HCT116 (cell line): ENCODE results near the gene SKI. TPM values are rescaled to one million over a fixed set of nuclear protein-coding genes. Genes with fewer than 3 reads are reported as not detected.

Source experiments
- ATAC-seq: fragments of 200-7000 bp; cut with Tn5 transposase; 2 replicates; pipeline ENCODE4 v1.9.1; 2020; ENCODE audit warnings: mild to moderate bottlenecking, moderate library complexity
- BruUV-seq: library from RNA; stranded (reverse); fragments of 400-500 nt; replicated peaks from 2 replicates; lab custom pipeline; 2021; lab: Mats Ljungman, UMichigan
- CTCF ChIA-PET: fragments of 300-600 bp; sonication (Branson Sonifier 250); formaldehyde crosslinking; loops from one replicate; lab custom pipeline; 2021; ENCODE audit warnings: antibody characterized with exemption; lab: Charles Lee
- POLR2A ChIA-PET: fragments of 300-600, 350-600 bp; sonication (Branson Sonifier 250); formaldehyde crosslinking; loops from one replicate; lab custom pipeline; 2021; ENCODE audit warnings: antibody characterized with exemption; lab: Charles Lee
- RAD21 ChIA-PET, 2 experiments: fragments of 300-600 bp; sonication (Branson Sonifier 250); formaldehyde crosslinking; loops; one replicate each; lab custom pipeline; 2023; ENCODE audit warnings: low total read pairs in 2 of 2; ENCODE audit not compliant: uncharacterized antibody in 2 of 2, unreplicated experiment in 2 of 2, low non-redundant PET in 1 of 2; lab: Charles Lee
- DNase-seq: peaks from one replicate; pipeline ENCODE4 v3.0.0-alpha.2; 2010; ENCODE audit warnings: low read depth, low spot score
- H2AFZ ChIP-seq: fragments of 200-600 bp; shearing (Covaris generic), sonication (generic); 2 replicates; pipeline ENCODE4 v1.6.1; 2017; ENCODE audit warnings: low read depth, mixed run types, mixed read lengths, antibody characterized with exemption, low read length; ENCODE audit not compliant: poor library complexity, severe bottlenecking
- H3K27ac ChIP-seq: 2 replicates; pipeline ENCODE4 v1.5.1; 2012; ENCODE audit warnings: low read depth, low read length
- H3K27me3 ChIP-seq: fragments of 200-600 bp; sonication (generic); 2 replicates; pipeline ENCODE4 v1.6.1; 2016; ENCODE audit warnings: mixed run types, low read length, mixed read lengths; ENCODE audit not compliant: insufficient read depth
- H3K36me3 ChIP-seq, 2 experiments: fragments of 200-500 bp in 1 of 2; fragments of 200-600 bp in 1 of 2; sonication (Bioruptor generic) in 1 of 2; sonication (generic) in 1 of 2; 2 replicates each; pipeline versions ENCODE4 v1.5.1 to v1.6.1; 2014 to 2016; ENCODE audit warnings: low read length in 2 of 2, inconsistent platforms in 1 of 2, mixed read lengths in 1 of 2, mixed run types in 1 of 2; ENCODE audit not compliant: insufficient read depth in 2 of 2, control insufficient read depth in 1 of 2
- H3K4me1 ChIP-seq, 2 experiments: fragments of 200-600 bp in 1 of 2; sonication (generic) in 1 of 2; 2 replicates each; pipeline versions ENCODE4 v1.5.1 to v1.6.1; 2012 to 2017; ENCODE audit warnings: low read length in 2 of 2, inconsistent platforms in 1 of 2, mild to moderate bottlenecking in 1 of 2, mixed read lengths in 1 of 2, mixed run types in 1 of 2, moderate library complexity in 1 of 2; ENCODE audit not compliant: insufficient read depth in 2 of 2, control insufficient read depth in 1 of 2
- H3K4me2 ChIP-seq: fragments of 200-600 bp; sonication (generic); 2 replicates; pipeline ENCODE4 v1.6.1; 2017; ENCODE audit warnings: mixed run types, low read length, mixed read lengths
- H3K4me3 ChIP-seq, 2 experiments: fragments of 200-600 bp in 1 of 2; sonication (generic) in 1 of 2; replicated peaks in 1 of 2; 2 replicates each; pipeline ENCODE4 v1.5.1; 2011 to 2016; ENCODE audit warnings: low read length in 2 of 2, control low read depth in 1 of 2, low read depth in 1 of 2, mild to moderate bottlenecking in 1 of 2, mixed read lengths in 1 of 2, mixed run types in 1 of 2
- H3K79me2 ChIP-seq: fragments of 200-600 bp; sonication (generic); 2 replicates; pipeline ENCODE4 v1.6.1; 2017; ENCODE audit warnings: mild to moderate bottlenecking, mixed run types, low read length, moderate library complexity, mixed read lengths; ENCODE audit not compliant: insufficient read depth
- H3K9ac ChIP-seq: fragments of 200-600 bp; sonication (generic); 2 replicates; pipeline ENCODE4 v1.6.1; 2016; ENCODE audit warnings: low read length, mixed read lengths
- H3K9me2 ChIP-seq: fragments of 200-600 bp; sonication (generic), shearing (Covaris generic); 2 replicates; pipeline ENCODE4 v1.6.1; 2017; ENCODE audit warnings: mixed run types, mild to moderate bottlenecking, moderate library complexity; ENCODE audit not compliant: insufficient read depth
- H3K9me3 ChIP-seq, 2 experiments: fragments of 200-500 bp in 1 of 2; fragments of 200-600 bp in 1 of 2; sonication (Bioruptor generic) in 1 of 2; sonication (generic) in 1 of 2; 2 replicates each; pipeline ENCODE4 v1.6.1; 2014 to 2017; ENCODE audit warnings: low read length in 2 of 2, mixed read lengths in 2 of 2, inconsistent platforms in 1 of 2, low read depth in 1 of 2, mild to moderate bottlenecking in 1 of 2, mixed run types in 1 of 2, moderate library complexity in 1 of 2; ENCODE audit not compliant: control insufficient read depth in 1 of 2, insufficient read depth in 1 of 2
- H4K20me1 ChIP-seq: fragments of 200-600 bp; sonication (generic), shearing (Covaris generic); 2 replicates; pipeline ENCODE4 v1.6.1; 2017; ENCODE audit warnings: mixed run types, mild to moderate bottlenecking, moderate library complexity; ENCODE audit not compliant: insufficient read depth
- CBX3 ChIP-seq: IDR thresholded peaks from 2 replicates; pipeline ENCODE4 v1.6.1; 2012; ENCODE audit warnings: low read depth
- CEBPB ChIP-seq: IDR thresholded peaks from 2 replicates; pipeline ENCODE4 v1.6.1; 2012; ENCODE audit warnings: low read depth
- CTCF ChIP-seq, 3 experiments: fragments of 200-600 bp in 1 of 3; sonication (generic) in 1 of 3; IDR thresholded peaks in 2 of 3; conservative IDR thresholded peaks in 1 of 3; 2 replicates each; pipeline ENCODE4 v1.5.1; 2012 to 2017; ENCODE audit warnings: low read depth in 2 of 3, low read length in 2 of 3, antibody characterized with exemption in 1 of 3, borderline replicate concordance in 1 of 3, control low read depth in 1 of 3, mild to moderate bottlenecking in 1 of 3, mixed read lengths in 1 of 3, mixed run types in 1 of 3, moderate library complexity in 1 of 3; ENCODE audit not compliant: insufficient read depth in 1 of 3
- EGR1 ChIP-seq: IDR thresholded peaks from 2 replicates; pipeline ENCODE4 v1.6.1; 2012; ENCODE audit warnings: low read depth
- ELF1 ChIP-seq: IDR thresholded peaks from 2 replicates; pipeline ENCODE4 v1.6.1; 2012; ENCODE audit warnings: low read depth, borderline replicate concordance
- EZH2 ChIP-seq: fragments of 200-600 bp; sonication (generic); IDR thresholded peaks from 2 replicates; pipeline ENCODE4 v1.6.1; 2017; ENCODE audit warnings: antibody characterized with exemption, mixed run types
- FOSL1 ChIP-seq: IDR thresholded peaks from 2 replicates; pipeline ENCODE4 v1.6.1; 2012; ENCODE audit warnings: low read depth
- JUND ChIP-seq: IDR thresholded peaks from 2 replicates; pipeline ENCODE4 v1.6.1; 2012
- POLR2A ChIP-seq: IDR thresholded peaks from 2 replicates; pipeline ENCODE4 v1.7.0; 2011; ENCODE audit warnings: borderline replicate concordance; ENCODE audit not compliant: insufficient read depth, insufficient read length; ENCODE audit errors: extremely low read depth
- POLR2AphosphoS5 ChIP-seq: IDR thresholded peaks from 2 replicates; pipeline ENCODE4 v1.6.1; 2011; ENCODE audit warnings: mild to moderate bottlenecking, low read depth, low read length, moderate library complexity
- RAD21 ChIP-seq: IDR thresholded peaks from 2 replicates; pipeline ENCODE4 v1.6.1; 2012; ENCODE audit warnings: low read depth, mild to moderate bottlenecking
- SP1 ChIP-seq: IDR thresholded peaks from 2 replicates; pipeline ENCODE4 v1.6.1; 2012; ENCODE audit warnings: low read depth
- SRF ChIP-seq: IDR thresholded peaks from 2 replicates; pipeline ENCODE4 v1.6.1; 2012; ENCODE audit warnings: low read depth
- TCF7L2 ChIP-seq: IDR thresholded peaks from 2 replicates; pipeline ENCODE4 v1.7.0; 2011; ENCODE audit warnings: borderline replicate concordance, inconsistent platforms; ENCODE audit not compliant: insufficient read depth, insufficient read length; ENCODE audit errors: extremely low read depth
- YY1 ChIP-seq: IDR thresholded peaks from 2 replicates; pipeline ENCODE4 v1.6.1; 2011; ENCODE audit warnings: low read length, low read depth, moderate library complexity, mild to moderate bottlenecking; ENCODE audit not compliant: insufficient replicate concordance; ENCODE audit errors: extremely low read depth
- ZFX ChIP-seq: fragments of 450-650 bp; IDR thresholded peaks from 2 replicates; pipeline ENCODE4 v1.6.1; 2017
- ZNF274 ChIP-seq: fragments of 200-500 bp; sonication (Bioruptor generic); IDR thresholded peaks from 2 replicates; pipeline ENCODE4 v1.6.1; 2014; ENCODE audit warnings: mild to moderate bottlenecking, low read depth, low read length, inconsistent platforms
- intact Hi-C: fragments of 100-400 bp; cut with micrococcal nuclease; formaldehyde crosslinking; loops from 2 replicates; pipeline ENCODE4 v1.10.0; 2022
- total RNA-seq: library from RNA; stranded (reverse); gene quantifications from one replicate; pipeline ENCODE4 v1.2.1, GENCODE V29; 2021; ENCODE audit not compliant: unreplicated experiment
- TF ChIP-seq, protein P1 (sequence below): IDR thresholded peaks from 2 replicates; pipeline ENCODE4 v1.6.1; 2012; ENCODE audit warnings: low read depth
- TF ChIP-seq, protein P2 (sequence below): IDR thresholded peaks from 2 replicates; pipeline ENCODE4 v1.6.1; 2012
- TF ChIP-seq, protein P3 (sequence below): IDR thresholded peaks from 2 replicates; pipeline ENCODE4 v1.6.1; 2012

SKI gene
- total RNA-seq, 1 experiment from 2014 or later, result 56.2 TPM

DNA sequence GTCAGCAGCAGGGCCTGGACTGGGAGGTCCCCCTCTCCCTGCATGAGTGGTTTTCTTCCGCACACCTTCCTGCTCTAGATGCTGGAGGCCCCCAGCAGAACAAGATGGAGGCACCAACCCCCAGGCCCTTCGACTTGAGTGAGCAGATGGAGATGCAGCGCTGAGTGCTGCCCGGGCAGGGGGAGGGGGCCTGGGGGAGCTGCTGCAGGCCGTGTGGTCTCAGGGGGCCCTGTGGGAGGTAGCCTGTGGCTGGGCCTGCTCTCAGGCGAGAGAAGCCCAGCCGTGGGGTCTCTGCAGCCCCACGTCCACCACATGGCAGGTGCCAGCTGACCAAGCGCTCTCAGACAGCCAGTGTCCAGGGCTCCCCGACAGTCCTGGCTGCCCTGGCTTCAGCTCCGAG, 32.3 kb upstream of the SKI start:
- Histone ChIP-seq H3K9me2 (no peaks in the 10 kb centered on the region), H4K20me1 (no peaks in the 10 kb centered on the region), H2AFZ (no peak overlapping the region), H3K4me1 (peaks cover 12 to 32% of the 10 kb centered on the region in 2 experiments; a peak in 3 of 4 replicates), H3K27me3 (no peaks in the 10 kb centered on the region), H3K9me3 (no peaks in the 10 kb centered on the region), H3K4me2 (peak overlapping the region; percentile 84), H3K79me2 (peaks cover 14% of the 10 kb centered on the region), H3K36me3 (no peaks in the 10 kb centered on the region), H3K27ac (peak overlapping the region; percentile 49), H3K4me3 (no peak overlapping the region), H3K9ac (peak overlapping the region; percentile 62)
- BruUV-seq, result no TSS peak
- CTCF ChIA-PET, result interaction anchor here (1.2 to 8.1 kb wide), 4 partner anchors 56 to 351 kb away, joined by 6 to 271 read pairs (median 15); no protein-coding TSS in a partner anchor
- TF ChIP-seq EGR1 (no peak), CEBPB (no peak), EZH2 (no peak), RAD21 (no peak), POLR2A (no peak), ZNF274 (no peak), ELF1 (no peak), JUND (no peak), CTCF (IDR thresholded peaks at IDR 0.05 in 2 of 3, conservative IDR thresholded peaks at IDR 0.05 in 1 of 3; ENCODE audit: borderline replicate concordance in 1 of 3, insufficient read depth in 1 of 3, low read depth in 2 of 3, low read length in 2 of 3) (no peak), POLR2AphosphoS5 (no peak), CBX3 (no peak), ZFX (no peak), YY1 (no peak), FOSL1 (no peak), TCF7L2 (no peak), SRF (no peak), SP1 (no peak)
- TF ChIP-seq, protein P1, sequence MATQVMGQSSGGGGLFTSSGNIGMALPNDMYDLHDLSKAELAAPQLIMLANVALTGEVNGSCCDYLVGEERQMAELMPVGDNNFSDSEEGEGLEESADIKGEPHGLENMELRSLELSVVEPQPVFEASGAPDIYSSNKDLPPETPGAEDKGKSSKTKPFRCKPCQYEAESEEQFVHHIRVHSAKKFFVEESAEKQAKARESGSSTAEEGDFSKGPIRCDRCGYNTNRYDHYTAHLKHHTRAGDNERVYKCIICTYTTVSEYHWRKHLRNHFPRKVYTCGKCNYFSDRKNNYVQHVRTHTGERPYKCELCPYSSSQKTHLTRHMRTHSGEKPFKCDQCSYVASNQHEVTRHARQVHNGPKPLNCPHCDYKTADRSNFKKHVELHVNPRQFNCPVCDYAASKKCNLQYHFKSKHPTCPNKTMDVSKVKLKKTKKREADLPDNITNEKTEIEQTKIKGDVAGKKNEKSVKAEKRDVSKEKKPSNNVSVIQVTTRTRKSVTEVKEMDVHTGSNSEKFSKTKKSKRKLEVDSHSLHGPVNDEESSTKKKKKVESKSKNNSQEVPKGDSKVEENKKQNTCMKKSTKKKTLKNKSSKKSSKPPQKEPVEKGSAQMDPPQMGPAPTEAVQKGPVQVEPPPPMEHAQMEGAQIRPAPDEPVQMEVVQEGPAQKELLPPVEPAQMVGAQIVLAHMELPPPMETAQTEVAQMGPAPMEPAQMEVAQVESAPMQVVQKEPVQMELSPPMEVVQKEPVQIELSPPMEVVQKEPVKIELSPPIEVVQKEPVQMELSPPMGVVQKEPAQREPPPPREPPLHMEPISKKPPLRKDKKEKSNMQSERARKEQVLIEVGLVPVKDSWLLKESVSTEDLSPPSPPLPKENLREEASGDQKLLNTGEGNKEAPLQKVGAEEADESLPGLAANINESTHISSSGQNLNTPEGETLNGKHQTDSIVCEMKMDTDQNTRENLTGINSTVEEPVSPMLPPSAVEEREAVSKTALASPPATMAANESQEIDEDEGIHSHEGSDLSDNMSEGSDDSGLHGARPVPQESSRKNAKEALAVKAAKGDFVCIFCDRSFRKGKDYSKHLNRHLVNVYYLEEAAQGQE, result no peak
- TF ChIP-seq, protein P2, sequence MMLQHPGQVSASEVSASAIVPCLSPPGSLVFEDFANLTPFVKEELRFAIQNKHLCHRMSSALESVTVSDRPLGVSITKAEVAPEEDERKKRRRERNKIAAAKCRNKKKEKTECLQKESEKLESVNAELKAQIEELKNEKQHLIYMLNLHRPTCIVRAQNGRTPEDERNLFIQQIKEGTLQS, result no peak
- TF ChIP-seq, protein P3, sequence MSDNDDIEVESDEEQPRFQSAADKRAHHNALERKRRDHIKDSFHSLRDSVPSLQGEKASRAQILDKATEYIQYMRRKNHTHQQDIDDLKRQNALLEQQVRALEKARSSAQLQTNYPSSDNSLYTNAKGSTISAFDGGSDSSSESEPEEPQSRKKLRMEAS, result no peak
- POLR2A ChIA-PET, result interaction anchor here (1.2 kb wide), 1 partner anchor 186 kb away, joined by 16 read pairs; no protein-coding TSS in a partner anchor
- DNase-seq (no peak), ATAC-seq (no peak)
- RAD21 ChIA-PET, result interaction anchor here (0.6 to 3.0 kb wide), 5 partner anchors 9 to 186 kb away, joined by 4 to 33 read pairs (median 9); no protein-coding TSS in a partner anchor
- intact Hi-C loops, result loop anchor here (1.0 to 5.0 kb wide), 3 partner anchors 37 to 353 kb away; no protein-coding TSS in a partner anchor
